Activated CD8-positive, alpha-beta memory T cell treated with anti-CD3 and anti-CD28 coated beads for 4 hours (primary cell): ENCODE data around the gene PLEKHO2.
"Not testable (repeated sequence)": the region's sequence is repeated elsewhere in the genome, so short reads cannot be mapped to it uniquely, and the experiment has no call there.

Experiments
- DNase-seq, 2 donors: peaks; one replicate each; pipeline ENCODE4 v3.0.0-alpha.2; 2020; ENCODE audit warnings: low read depth in 2 of 2

Gene PLEKHO2, protein sequence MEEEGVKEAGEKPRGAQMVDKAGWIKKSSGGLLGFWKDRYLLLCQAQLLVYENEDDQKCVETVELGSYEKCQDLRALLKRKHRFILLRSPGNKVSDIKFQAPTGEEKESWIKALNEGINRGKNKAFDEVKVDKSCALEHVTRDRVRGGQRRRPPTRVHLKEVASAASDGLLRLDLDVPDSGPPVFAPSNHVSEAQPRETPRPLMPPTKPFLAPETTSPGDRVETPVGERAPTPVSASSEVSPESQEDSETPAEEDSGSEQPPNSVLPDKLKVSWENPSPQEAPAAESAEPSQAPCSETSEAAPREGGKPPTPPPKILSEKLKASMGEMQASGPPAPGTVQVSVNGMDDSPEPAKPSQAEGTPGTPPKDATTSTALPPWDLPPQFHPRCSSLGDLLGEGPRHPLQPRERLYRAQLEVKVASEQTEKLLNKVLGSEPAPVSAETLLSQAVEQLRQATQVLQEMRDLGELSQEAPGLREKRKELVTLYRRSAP

DNA sequence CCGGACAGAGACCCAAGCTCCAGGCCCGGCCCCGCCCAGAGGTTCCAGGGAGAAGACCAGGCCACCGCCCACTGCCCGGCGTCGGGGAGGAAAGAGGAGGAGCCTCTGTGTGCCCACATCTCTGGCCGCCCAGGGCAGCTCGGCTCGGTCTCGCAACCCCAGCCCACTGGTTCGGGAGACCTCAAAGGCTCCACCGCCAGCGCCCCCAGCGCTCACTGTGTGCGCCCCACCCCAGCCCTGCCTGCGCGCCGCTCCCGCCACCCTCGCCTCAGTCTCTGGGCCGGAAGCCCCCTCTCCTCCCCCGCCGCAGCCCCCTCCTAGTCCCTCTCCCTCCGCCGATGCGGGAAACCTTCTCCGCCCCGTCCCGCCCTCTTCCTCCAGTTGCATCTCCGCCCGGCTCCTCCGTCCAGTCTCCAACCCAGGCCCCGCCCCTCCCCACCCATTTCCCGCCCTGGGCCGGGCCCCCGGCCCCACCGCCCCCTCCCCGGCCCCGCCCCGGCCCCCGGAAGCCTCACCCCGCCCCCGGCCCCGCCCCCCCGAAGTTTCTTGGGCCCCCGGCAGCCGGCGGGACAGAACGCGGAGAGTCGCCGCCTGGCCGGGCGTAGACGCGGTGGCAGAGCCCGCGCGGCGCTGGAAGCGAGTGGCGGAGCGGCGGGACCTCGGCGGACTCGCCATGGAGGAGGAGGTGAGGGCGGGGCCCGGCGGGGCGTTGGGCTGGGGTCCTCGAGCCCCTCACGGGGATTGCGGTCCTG is at the start of gene PLEKHO2:
TSS of gene PLEKHO2 (plus strand) at position 572 of the 752 bp plus-strand sequence. CDS start at position 674, 102 bp downstream.
- peak; percentile 71 to 73 for DNase-seq

DNA sequence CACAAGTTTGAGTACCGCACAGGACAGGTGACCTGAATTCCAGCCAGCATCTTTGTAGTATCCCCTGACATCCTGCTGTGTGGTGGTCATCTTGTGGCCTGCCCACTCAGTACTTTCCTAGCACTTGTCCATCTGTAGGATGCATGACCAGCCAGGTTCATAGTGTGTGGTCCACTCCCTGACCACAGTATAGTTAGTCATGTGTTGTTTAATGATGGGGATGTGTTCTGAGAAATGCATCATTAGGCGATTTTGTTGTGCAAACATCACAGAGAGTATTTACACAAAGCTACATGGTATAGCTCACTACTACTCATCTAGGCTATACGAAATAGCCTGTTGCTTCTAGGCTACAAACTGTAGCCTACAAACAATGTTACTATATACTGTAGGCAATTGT is 49.4 kb upstream of the PLEKHO2 start:
- no peak for DNase-seq

DNA sequence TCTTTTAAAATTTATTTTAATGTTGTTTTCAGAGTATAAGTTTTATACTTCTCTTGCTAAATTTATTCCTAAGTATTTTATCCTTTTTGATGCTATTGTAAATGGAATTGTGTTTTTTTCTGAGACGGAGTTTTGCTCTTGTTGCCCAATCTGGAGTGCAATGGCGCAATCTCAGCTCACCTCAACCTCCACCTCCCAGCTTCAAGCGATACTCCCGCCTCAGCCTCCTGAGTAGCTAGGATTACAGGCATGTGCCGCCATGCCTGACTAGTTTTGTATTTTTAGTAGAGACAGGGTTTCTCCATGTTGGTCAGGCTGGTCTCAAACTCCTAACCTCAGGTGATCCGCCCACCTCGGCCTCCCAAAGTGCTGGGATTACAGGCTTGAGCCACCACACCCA is 46.4 kb upstream of the PLEKHO2 start:
- not testable (repeated sequence) for DNase-seq

DNA sequence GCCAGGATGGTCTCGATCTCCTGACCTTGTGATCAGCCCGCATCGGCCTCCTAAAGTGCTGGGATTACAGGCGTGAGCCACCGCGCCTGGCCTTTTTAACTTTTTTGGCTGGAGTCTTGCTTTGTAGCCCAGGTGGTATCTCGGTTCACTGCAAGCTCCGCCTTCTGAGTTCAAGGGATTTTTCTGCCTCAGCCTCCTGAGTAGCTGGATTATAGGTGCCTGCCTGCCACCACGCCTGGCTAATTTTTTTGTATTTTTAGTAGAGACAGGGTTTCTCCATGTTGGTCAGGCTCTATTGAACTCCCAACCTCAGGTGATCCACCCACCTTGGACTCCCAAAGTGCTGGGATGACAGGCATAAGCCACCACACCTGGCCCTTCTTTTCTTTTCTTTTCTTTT is 45.8 kb upstream of the PLEKHO2 start:
- DNase-seq = not testable (repeated sequence)

DNA sequence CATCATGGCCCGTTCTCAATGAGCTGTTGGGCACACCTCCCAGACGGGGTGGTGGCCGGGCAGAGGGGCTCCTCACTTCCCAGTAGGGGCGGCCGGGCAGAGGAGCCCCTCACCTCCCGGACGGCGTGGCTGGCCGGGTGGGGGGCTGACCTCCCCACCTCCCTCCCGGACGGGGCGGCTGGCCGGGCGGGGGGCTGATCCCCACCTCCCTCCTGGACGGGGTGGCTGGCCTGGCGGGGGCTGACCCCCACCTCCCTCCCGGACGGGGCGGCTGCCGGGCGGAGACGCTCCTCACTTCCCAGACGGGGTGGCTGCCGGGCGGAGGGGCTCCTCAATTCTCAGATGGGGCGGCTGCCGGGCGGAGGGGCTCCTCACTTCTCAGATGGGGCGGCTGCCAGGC is 42.8 kb upstream of the PLEKHO2 start:
- not testable (repeated sequence) for DNase-seq

DNA sequence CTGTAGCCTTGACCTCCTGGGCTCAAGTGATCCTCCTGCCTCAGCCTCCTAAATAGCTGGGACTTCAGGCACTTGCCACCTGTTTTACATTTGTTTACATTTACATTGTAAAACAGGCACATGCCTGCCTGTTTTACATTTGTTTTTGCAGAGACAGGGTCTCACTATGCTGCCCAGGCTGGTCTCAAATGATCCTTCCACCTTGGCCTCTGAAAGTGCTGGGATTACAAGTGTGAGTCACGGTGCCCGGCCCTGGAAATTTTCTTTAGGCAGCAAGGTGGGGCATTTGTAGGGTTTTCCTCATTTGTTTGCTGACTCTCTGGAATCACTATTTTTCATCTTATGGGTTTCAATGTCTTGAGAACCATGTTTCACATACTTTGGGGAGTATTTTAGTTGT is 41.2 kb upstream of the PLEKHO2 start:
- no peak for DNase-seq

DNA sequence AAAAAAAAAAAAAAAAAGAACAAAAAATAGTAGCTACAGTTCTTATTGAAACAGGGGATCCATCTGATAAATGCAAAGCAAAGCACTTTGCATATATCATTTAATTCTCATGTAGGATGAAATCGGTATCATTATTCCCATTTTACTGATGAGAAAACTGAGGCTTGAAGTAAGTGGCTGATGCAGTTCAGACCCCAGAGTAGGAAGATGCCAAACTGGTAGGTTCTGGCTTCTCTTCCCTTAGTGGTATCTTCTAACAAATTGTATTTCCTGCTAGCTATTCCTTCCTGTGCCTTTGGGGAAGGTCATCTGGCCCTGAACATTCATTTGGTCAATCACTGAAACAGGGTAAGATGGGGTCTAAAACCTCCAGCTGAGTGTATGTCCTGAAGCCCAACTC is 38.2 kb upstream of the PLEKHO2 start:
- no peak for DNase-seq

DNA sequence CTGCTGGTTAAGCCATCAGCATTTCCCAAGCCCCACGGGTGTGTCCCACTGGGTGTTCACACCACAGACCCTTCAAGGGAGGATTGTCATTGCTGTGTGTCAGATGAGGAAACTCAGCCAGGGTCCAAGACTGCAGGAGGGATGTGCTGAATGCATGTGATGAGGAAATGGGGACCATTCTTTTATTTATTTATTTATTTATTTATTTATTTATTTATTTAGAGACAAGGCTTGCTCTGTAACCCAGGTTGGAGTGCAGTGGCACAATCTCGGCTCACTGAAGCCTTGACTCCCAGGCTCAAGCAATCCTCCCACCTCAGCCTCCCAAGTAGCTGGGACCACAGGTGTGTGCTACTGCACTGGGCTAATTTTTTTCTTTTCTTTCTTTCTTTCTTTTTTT is 37.1 kb upstream of the PLEKHO2 start:
- DNase-seq = no peak

DNA sequence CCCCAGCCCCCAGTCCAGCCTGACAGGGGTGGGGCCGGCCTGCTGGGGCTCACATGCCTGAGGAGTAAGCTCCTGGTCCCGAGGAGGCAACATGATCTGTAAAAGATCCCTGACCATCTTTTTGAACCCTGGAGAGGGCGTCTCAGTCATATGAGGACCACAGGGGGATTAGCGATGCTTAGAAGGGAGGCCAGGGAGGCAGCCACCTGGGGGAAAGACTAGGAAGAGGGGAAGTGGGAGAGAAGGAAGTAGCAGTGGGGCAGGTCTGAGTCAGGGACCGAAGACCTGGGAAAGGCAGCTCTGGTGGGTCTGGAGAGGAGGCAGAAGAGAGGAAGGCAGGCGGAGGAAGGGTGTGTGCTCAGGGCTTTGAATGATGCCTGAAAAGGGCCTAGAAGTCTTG is 35.2 kb upstream of the PLEKHO2 start:
- no peak for DNase-seq

DNA sequence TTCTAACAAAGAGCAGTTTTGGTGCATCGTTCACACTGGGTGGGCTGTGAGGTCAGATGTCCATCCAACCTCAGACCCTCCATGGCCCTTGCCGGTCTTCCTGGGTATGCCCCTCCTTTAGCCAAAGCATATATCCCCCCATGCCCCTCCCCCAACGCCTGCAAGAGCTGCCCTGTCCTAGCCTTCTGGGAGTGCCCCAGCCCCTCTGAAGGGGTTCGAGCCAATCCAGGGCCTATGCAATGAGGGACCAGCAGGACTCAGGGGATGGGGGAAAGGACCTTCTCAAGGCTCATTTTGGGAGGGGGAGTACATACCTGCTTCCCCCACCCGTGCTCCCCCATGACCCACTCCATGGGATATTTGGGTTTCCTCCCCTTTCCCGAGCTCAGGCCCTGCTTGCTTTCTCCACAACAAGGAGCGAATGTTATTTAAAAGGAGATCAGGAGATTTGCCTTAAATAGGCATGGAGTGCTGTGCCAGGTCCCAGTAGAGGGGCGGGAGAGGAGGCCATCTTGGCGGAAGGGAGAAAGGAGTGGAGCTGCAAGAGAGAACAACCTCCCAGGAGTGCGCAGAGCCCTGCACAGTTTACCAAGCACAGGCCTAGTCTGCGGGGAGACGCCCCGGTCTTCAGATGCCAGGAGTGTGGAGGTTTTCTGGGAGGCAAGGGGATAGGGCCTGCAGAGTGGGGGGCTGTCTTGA is 34.5 kb upstream of the PLEKHO2 start:
- no peak for DNase-seq

DNA sequence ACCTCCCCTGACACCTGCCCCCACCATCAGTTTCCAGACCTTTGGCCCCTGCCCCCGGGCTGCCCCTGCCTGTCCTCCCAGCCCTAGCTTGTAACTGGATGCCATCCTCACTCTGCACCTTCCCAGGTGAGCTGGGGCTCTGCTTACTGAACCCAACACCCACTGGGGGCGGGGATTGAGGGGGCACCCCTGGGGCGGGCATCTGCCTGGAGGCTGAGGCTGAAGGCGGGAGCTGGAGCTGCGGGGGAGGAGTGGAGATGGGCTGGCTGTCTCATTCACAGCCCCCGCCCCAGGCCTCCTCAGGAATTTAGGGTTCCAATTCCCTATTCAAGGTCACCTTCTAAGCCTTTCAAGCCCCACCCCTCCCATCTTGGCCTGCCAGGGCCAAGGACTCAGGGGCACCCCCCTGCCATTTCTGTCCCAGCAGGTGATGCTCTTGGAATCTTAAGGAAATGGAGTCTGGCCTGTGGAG is 33.9 kb upstream of the PLEKHO2 start:
- no peak for DNase-seq

DNA sequence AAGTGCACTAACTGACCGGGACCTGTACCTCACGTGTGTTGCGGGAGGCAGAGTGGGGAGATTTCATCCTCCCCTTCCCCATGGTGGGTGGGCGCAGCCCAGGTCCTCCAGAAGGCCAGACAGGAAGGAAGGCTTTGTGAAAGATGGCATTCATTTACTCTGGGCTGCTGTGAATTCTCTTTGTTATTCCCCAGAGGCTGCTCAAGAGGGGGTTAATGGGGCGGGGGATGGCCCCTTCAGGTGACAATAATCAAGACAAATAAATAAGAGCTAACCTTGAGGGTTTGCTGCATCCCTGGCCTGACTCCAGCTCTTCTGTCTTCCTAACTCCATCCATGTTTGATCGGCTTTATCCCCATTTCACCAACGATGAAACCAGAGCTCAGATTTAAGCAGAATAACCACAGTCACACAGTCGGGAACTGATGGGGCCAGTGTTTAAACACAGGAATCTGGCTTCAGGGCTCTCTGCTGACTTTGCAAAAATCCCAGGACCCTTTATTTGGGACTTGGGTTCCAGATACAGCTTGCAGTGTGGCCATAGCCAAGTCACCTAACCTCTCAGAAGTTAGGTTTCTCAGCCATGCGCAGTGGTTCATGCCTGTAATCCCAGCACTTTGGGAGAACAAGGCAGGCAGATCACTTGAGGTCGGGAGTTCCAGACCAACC is 32.8 kb upstream of the PLEKHO2 start:
- no peak for DNase-seq

DNA sequence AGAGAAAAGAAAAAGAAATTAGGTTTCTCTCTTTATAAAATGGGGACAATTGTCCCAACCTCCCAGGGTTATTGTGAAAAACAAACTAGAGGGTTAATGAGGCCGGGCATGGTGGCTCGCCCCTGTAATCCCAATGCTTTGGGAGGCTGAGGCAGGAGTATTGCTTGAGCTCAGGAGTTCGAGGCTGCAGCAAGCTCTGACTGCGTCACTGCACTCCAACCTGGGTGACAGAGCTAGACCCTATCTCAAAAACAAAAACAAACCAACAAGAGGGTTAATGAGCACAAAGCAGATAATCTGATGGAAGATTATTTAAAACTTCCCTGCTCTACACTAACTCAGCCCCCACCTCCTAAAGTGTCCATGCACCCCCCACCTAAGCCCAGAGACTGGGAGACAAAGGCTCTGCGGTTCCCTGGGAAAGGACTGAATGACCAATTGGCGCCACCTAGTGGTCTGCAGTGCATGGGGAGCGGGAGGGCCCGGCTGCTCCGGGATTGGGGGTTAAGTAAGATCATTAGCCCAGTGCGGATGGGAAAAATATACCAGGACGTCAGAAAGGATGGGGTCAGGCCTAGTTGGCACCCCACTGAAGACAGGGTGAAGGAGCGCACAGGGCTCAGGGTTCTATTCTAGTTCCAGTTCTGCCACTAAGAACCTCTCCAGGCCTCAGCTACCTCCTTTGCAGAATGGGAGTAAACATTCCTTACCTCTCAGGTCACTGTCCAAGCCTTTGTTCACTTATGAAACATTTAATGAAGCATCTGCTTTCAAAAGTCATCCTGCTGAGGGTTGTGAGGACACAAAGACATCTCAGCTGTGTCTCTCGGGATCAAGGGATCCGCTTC is 31.8 kb upstream of the PLEKHO2 start:
- peak; percentile 40 to 41 for DNase-seq

DNA sequence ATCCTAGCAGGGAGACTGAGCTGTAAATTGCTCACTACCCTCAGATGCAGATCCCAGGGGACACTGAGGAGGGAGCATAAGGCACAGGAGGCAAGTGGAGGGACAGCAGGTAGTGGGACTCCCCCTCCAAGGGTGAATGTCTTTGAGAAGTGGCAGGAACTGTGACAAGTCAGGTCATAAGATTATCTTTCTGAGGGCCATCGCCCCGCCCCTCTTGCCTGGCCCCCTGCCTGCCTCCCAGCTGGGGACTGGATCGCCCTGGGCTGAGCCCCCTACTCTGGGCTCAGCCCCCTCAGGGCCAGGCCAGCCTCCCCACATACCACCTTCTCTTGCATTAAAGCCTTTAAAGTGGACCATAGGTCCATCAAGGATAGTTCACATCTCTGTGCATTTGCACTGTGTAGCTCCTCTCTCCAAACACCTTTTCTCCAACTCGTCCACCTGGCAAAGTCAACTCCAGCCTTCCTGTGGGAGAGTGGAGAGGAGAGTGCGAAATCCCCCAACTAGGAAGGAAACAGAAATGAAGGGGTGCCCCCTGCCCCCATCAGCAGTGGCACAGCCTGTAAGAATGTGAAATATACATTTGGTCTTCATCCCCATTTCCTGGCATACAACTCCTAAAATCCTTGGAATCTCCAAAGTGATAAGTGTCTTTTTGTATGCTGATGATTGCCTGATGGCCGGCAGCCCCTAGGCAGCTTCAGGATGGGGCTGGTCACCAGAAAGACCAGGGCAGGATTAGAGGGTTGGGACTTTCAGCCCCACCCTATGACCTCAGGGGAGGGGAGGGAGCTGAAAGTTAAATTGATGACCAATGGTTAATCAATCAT is 31.0 kb upstream of the PLEKHO2 start:
- DNase-seq = no peak

DNA sequence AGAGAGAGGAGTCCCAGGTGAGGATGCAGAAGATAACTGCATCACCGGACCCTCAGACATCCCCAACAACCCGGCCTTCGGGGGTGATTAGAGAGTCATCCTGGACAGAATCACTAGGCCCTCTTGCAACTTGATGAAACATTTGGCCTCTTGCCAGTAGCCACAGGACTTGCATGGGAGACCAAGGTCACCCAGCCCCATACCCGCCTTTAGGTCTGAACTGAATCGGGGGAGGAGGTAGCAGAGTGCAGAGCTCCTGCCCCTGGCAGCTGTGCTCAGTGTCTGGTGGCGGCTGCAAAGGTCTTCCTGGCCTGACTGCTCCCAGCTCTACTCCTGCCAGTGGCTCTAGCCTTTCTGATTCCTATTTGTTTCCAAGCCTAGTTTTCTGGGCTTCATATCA is 28.6 kb upstream of the PLEKHO2 start:
- DNase-seq = no peak

DNA sequence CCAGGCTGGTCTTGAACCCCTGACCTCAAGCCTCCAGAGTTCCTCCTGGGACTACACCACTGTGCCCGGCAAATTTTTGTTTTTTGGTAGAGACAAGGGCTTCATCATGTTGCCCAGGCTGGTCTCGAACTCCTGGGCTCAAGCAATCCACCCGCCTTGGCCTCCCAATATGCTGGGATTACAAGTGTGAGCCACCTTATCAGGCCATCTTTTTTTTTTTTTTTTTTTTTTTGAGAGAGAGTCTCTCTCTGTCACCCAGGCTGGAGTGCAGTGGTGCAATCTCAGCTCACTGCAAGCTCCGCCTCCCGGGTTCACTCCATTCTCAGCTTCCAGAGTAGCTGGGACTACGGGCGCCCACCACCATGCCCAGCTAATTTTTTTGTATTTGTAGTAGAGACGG is 27.4 kb upstream of the PLEKHO2 start:
- DNase-seq = not testable (repeated sequence)

DNA sequence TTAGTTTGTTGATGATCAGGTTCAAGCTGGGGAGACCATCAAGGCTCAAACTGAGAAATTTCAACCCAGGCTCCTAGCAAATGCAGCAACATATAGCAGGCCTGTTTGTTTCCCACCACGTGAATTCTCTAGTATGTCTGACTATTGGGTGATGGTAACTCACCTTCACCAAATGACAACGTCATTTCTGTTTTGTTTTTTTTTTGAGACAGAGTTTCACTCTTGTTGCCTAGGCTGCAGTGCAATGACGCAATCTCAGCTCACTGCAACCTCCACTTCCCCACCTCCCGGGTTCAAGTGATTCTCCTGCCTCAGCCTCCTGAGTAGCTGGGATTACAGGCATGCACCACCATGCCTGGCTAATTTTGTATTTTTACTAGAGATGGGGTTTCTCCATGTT is 26.8 kb upstream of the PLEKHO2 start:
- not testable (repeated sequence) for DNase-seq

DNA sequence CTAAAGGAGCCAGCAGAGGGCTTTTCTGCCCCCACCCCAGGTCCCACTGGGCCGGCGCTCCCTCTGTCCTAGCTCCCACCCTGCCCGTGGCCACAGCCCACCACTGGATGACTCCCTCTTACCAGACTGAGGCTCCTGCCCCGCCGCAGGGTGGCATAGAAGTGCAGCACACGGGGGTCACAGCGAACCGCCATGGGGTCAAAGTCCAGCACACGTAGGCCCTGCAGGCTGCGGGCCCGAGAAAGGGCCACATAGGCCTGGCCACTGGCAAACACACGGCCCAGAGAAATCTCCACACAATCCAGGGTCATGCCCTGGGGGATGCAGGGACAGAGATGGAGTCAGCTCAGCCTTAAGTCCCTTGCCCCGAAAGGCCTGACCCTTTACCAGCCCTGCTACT is 25.3 kb upstream of the PLEKHO2 start:
- DNase-seq = no peak

DNA sequence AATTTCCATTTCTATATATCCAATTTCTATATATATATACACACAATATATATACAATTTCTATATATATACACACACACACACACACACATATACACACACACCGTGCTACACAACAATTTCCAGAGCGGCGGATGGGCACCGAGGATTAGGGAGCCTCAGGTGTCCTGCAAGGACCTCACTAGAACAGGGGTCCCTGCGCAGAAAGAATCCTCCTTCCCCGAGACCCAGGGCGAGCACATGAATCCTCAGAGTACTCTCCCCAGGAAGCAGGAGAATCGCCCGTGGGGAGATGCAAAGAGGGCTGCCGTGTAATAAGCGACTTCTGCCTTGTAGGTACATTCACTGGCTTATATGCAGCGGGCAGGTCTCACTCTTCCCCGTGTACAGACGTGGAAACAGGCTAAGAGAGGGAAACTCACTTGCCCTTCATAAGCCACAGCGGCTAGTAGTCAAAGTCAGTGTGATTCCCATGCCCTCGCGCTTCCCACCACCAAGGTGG is 16.7 kb upstream of the PLEKHO2 start:
- DNase-seq = no peak
